Liver (tissue), 9 donors: ENCODE data around the gene SNRK. TPM values are rescaled to one million over a fixed set of nuclear protein-coding genes. Genes with fewer than 3 reads are reported as not detected.
A peak's percentile ranks its signal among the peaks of the same experiment; 100 is the strongest.

Experiments used
- DNase-seq: peaks from one replicate; pipeline ENCODE4 v3.0.0-alpha.2; 2017; ENCODE audit warnings: low spot score
- H3K27ac ChIP-seq, 2 donors: one replicate each; pipeline ENCODE4 v1.7.0; 2013; ENCODE audit warnings: inconsistent platforms in 2 of 2, low read length in 2 of 2, control low read depth in 1 of 2, low read depth in 1 of 2, mild to moderate bottlenecking in 1 of 2
- H3K27me3 ChIP-seq, 4 donors: one replicate each; pipeline versions ENCODE4 v1.6.1 to v1.7.0; 2013; ENCODE audit warnings: low read length in 3 of 4, inconsistent platforms in 1 of 4, mild to moderate bottlenecking in 1 of 4, moderate library complexity in 1 of 4; ENCODE audit not compliant: control insufficient read depth in 4 of 4, insufficient read depth in 4 of 4
- H3K36me3 ChIP-seq, 4 donors: one replicate each; pipeline versions ENCODE4 v1.6.1 to v1.7.0; 2013; ENCODE audit warnings: low read length in 3 of 4, mild to moderate bottlenecking in 3 of 4, low read depth in 1 of 4, moderate library complexity in 1 of 4; ENCODE audit not compliant: control insufficient read depth in 4 of 4, insufficient read depth in 3 of 4
- H3K4me1 ChIP-seq, 4 donors: one replicate each; pipeline versions ENCODE4 v1.6.1 to v1.7.0; 2013; ENCODE audit warnings: low read length in 3 of 4, mild to moderate bottlenecking in 3 of 4, moderate library complexity in 1 of 4; ENCODE audit not compliant: control insufficient read depth in 4 of 4, insufficient read depth in 4 of 4
- H3K4me3 ChIP-seq, 3 donors: one replicate each; pipeline versions ENCODE4 v1.6.1 to v1.7.0; 2013; ENCODE audit warnings: low read length in 3 of 3, control low read depth in 1 of 3, low read depth in 1 of 3, mild to moderate bottlenecking in 1 of 3
- H3K9ac ChIP-seq, 2 donors: one replicate each; pipeline ENCODE4 v1.7.0; 2013; ENCODE audit warnings: low read length in 2 of 2, mild to moderate bottlenecking in 2 of 2, moderate library complexity in 2 of 2, control low read depth in 1 of 2, low read depth in 1 of 2
- H3K9me3 ChIP-seq, 4 donors: one replicate each; pipeline versions ENCODE4 v1.6.1 to v1.7.0; 2013; ENCODE audit warnings: low read length in 3 of 4; ENCODE audit not compliant: control insufficient read depth in 4 of 4
- ATF3 ChIP-seq: IDR thresholded peaks from 2 replicates; pipeline ENCODE4 v1.6.1; 2016; ENCODE audit warnings: antibody characterized with exemption
- CTCF ChIP-seq: fragments of 150-350 bp; IDR thresholded peaks from 2 replicates; pipeline ENCODE4 v1.5.1; 2017; ENCODE audit warnings: improper control_type of control experiment, low read depth, low read length; ENCODE audit not compliant: missing input control
- EGR1 ChIP-seq, 2 donors: IDR thresholded peaks; 2 replicates each; pipeline ENCODE4 v1.6.1; 2016 to 2018; ENCODE audit warnings: antibody characterized with exemption in 2 of 2, low read depth in 2 of 2
- FOXA1 ChIP-seq: IDR thresholded peaks from 2 replicates; pipeline ENCODE4 v1.6.1; 2016; ENCODE audit warnings: antibody characterized with exemption
- FOXA2 ChIP-seq: IDR thresholded peaks from 2 replicates; pipeline ENCODE4 v1.6.1; 2016; ENCODE audit warnings: antibody characterized with exemption
- GABPA ChIP-seq, 2 donors: IDR thresholded peaks in 1 of 2; conservative IDR thresholded peaks in 1 of 2; 2 replicates each; pipeline ENCODE4 v1.6.1; 2016; ENCODE audit warnings: antibody characterized with exemption in 2 of 2, mild to moderate bottlenecking in 1 of 2, moderate library complexity in 1 of 2
- HNF4A ChIP-seq, 2 donors: conservative IDR thresholded peaks; 2 replicates each; pipeline ENCODE4 v1.6.1; 2016; ENCODE audit warnings: antibody characterized with exemption in 2 of 2, mild to moderate bottlenecking in 2 of 2
- HNF4G ChIP-seq: IDR thresholded peaks from 2 replicates; pipeline ENCODE4 v1.6.1; 2016; ENCODE audit warnings: antibody characterized with exemption
- JUND ChIP-seq, 2 donors: IDR thresholded peaks; 2 replicates each; pipeline ENCODE4 v1.6.1; 2016; ENCODE audit warnings: antibody characterized with exemption in 2 of 2
- MAX ChIP-seq: IDR thresholded peaks from 2 replicates; pipeline ENCODE4 v1.6.1; 2016; ENCODE audit warnings: antibody characterized with exemption
- NR2F2 ChIP-seq: IDR thresholded peaks from 2 replicates; pipeline ENCODE4 v1.6.1; 2016; ENCODE audit warnings: antibody characterized with exemption
- RAD21 ChIP-seq, 2 donors: IDR thresholded peaks; 2 replicates each; pipeline ENCODE4 v1.6.1; 2016; ENCODE audit warnings: antibody characterized with exemption in 2 of 2, mild to moderate bottlenecking in 2 of 2
- RXRA ChIP-seq, 2 donors: IDR thresholded peaks; 2 replicates each; pipeline ENCODE4 v1.6.1; 2017 to 2018; ENCODE audit warnings: antibody characterized with exemption in 2 of 2, mild to moderate bottlenecking in 1 of 2
- SP1 ChIP-seq: IDR thresholded peaks from 2 replicates; pipeline ENCODE4 v1.6.1; 2018; ENCODE audit warnings: antibody characterized with exemption, mild to moderate bottlenecking
- TAF1 ChIP-seq: conservative IDR thresholded peaks from 2 replicates; pipeline ENCODE4 v1.6.1; 2016; ENCODE audit warnings: antibody characterized with exemption, mild to moderate bottlenecking
- WGBS: extraction: QIAGEN DNeasy Blood & Tissue Kit; methylation state at CpG from one replicate; pipeline ENCODE4 v1.1.7; 2013; 5-methylcytosine and 5-hydroxymethylcytosine counted together
- polyA plus RNA-seq, 2 donors: library from polyadenylated mRNA; stranded (reverse) in 1 of 2; unstranded in 1 of 2; fragments of 200-250 nt in 1 of 2; fragments of >200 nt in 1 of 2; fragmentation: Nextera tagmentation in 1 of 2; extraction: Ambion mirVana in 1 of 2; gene quantifications; one replicate each; pipeline versions ENCODE4 v1.2.1 to v1.2.3, GENCODE V29; 2013 to 2015
- total RNA-seq, 2 donors: library from RNA; depleted of rRNA; stranded (reverse); fragments of >200 nt; gene quantifications; one replicate each; pipeline ENCODE4 v1.2.3, GENCODE V29; 2014
- TF ChIP-seq, protein P1 (sequence below): IDR thresholded peaks from 2 replicates; pipeline ENCODE4 v1.6.1; 2016; ENCODE audit warnings: antibody characterized with exemption, mild to moderate bottlenecking
- TF ChIP-seq, protein P2 (sequence below): IDR thresholded peaks from 2 replicates; pipeline ENCODE4 v1.6.1; 2016; ENCODE audit warnings: antibody characterized with exemption
- donor health status: healthy.
- donor health status: healthy.
- donor health status: healthy.
- donor health status: healthy.
- donor health status: healthy.

Gene SNRK
- total and polyA plus RNA-seq, 4 donors: 5.8 to 28.5 (median 14.6) TPM

GRCh38 chr3:43391621-43392020 is 105.3 kb downstream of the SNRK start:
- TF ChIP-seq EGR1 (IDR thresholded peaks at IDR 0.05; ENCODE audit: low read depth in 2 of 2): no peak
- no peak for TF ChIP-seq RAD21 (IDR thresholded peaks at IDR 0.05)
- no peak for TF ChIP-seq NR2F2
- no peak for TF ChIP-seq GABPA (IDR thresholded peaks at IDR 0.05 in 1 of 2, conservative IDR thresholded peaks at IDR 0.05 in 1 of 2)
- no peak for TF ChIP-seq JUND (IDR thresholded peaks at IDR 0.05)
- TF ChIP-seq, protein P1, sequence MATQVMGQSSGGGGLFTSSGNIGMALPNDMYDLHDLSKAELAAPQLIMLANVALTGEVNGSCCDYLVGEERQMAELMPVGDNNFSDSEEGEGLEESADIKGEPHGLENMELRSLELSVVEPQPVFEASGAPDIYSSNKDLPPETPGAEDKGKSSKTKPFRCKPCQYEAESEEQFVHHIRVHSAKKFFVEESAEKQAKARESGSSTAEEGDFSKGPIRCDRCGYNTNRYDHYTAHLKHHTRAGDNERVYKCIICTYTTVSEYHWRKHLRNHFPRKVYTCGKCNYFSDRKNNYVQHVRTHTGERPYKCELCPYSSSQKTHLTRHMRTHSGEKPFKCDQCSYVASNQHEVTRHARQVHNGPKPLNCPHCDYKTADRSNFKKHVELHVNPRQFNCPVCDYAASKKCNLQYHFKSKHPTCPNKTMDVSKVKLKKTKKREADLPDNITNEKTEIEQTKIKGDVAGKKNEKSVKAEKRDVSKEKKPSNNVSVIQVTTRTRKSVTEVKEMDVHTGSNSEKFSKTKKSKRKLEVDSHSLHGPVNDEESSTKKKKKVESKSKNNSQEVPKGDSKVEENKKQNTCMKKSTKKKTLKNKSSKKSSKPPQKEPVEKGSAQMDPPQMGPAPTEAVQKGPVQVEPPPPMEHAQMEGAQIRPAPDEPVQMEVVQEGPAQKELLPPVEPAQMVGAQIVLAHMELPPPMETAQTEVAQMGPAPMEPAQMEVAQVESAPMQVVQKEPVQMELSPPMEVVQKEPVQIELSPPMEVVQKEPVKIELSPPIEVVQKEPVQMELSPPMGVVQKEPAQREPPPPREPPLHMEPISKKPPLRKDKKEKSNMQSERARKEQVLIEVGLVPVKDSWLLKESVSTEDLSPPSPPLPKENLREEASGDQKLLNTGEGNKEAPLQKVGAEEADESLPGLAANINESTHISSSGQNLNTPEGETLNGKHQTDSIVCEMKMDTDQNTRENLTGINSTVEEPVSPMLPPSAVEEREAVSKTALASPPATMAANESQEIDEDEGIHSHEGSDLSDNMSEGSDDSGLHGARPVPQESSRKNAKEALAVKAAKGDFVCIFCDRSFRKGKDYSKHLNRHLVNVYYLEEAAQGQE: no peak
- no peak for TF ChIP-seq RXRA (IDR thresholded peaks at IDR 0.05)
- TF ChIP-seq, protein P2, sequence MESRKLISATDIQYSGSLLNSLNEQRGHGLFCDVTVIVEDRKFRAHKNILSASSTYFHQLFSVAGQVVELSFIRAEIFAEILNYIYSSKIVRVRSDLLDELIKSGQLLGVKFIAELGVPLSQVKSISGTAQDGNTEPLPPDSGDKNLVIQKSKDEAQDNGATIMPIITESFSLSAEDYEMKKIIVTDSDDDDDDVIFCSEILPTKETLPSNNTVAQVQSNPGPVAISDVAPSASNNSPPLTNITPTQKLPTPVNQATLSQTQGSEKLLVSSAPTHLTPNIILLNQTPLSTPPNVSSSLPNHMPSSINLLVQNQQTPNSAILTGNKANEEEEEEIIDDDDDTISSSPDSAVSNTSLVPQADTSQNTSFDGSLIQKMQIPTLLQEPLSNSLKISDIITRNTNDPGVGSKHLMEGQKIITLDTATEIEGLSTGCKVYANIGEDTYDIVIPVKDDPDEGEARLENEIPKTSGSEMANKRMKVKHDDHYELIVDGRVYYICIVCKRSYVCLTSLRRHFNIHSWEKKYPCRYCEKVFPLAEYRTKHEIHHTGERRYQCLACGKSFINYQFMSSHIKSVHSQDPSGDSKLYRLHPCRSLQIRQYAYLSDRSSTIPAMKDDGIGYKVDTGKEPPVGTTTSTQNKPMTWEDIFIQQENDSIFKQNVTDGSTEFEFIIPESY: no peak
- no peak for TF ChIP-seq FOXA1
- TF ChIP-seq SP1: no peak
- no peak for TF ChIP-seq FOXA2
- TF ChIP-seq CTCF: no peak
- no peak for TF ChIP-seq ATF3
- no peak for TF ChIP-seq TAF1
- no peak for TF ChIP-seq HNF4G
- no peak for TF ChIP-seq HNF4A (conservative IDR thresholded peaks at IDR 0.05)
- no peaks in the 10 kb centered on the region for H3K36me3 ChIP-seq
- H3K27ac ChIP-seq: peak overlapping the region; percentile 8 to 19
- H3K9ac ChIP-seq: no peak overlapping the region
- H3K4me3 ChIP-seq: no peak overlapping the region
- H3K27me3 ChIP-seq: no peaks in the 10 kb centered on the region
- DNase-seq: no peak
- WGBS: 98% methylated on average over 1 of the region's 1 CpG
- no peaks in the 10 kb centered on the region for H3K9me3 ChIP-seq
- H3K4me1 ChIP-seq: peaks cover 6 to 19% (median 12%) of the 10 kb centered on the region in 4 donors

DNA sequence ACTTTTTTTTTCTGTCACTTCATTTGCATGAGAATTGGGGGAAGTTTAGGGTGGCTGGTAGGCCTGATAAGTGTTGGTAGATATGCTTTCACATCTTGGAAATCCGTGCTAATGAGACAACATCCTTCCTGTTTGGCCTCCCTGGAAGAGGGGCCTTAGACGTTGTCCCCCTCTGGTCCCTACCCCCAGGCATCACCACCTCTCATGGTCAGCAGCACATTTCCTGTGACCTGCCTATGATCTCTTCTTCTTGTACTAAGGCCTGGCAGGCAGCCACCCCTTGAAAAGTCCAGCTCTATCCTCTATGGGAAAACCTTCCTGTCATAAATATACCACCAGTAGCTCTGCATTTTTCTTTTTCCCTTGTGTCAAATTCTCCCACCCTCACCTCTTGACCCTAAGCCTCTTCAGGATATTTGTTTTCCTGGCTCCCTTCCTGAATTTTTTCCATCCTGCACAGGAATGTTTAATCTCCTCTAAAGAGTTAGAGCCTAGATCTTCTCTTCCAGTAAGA is 107.8 kb downstream of the SNRK start:
- H3K9me3 ChIP-seq: no peaks in the 10 kb centered on the region
- no peak overlapping the region for H3K4me3 ChIP-seq
- no peak overlapping the region for H3K9ac ChIP-seq
- no peak for DNase-seq
- H3K4me1 ChIP-seq: peaks cover 3 to 9% (median 7%) of the 10 kb centered on the region in 4 donors
- WGBS: 50% methylated on average over 2 of the region's 2 CpGs
- peak overlapping the region; percentile 52 to 54 for H3K27ac ChIP-seq
- H3K27me3 ChIP-seq: no peaks in the 10 kb centered on the region
- no peaks in the 10 kb centered on the region for H3K36me3 ChIP-seq
- TF ChIP-seq CTCF (no peak), RXRA (IDR thresholded peaks at IDR 0.05) (peak; percentile 58), EGR1 (IDR thresholded peaks at IDR 0.05; ENCODE audit: low read depth in 2 of 2) (no peak), NR2F2 (peak; percentile 99), FOXA1 (no peak), JUND (IDR thresholded peaks at IDR 0.05) (peak in 1 of 2 donors; percentile 24), RAD21 (IDR thresholded peaks at IDR 0.05) (peak in 1 of 2 donors; percentile 35), MAX (peak; percentile 38), SP1 (no peak)
- TF ChIP-seq, protein P2: no peak
